GM12864 (cell line): ENCODE measurements around the gene TMEM62.
A peak's percentile ranks its signal among the peaks of the same experiment; 100 is the strongest.
"Not testable (repeated sequence)": the region's sequence is repeated elsewhere in the genome, so short reads cannot be mapped to it uniquely, and the experiment has no call there.

ENCODE experiments used
- DNase-seq: peaks from one replicate; pipeline ENCODE4 v3.0.0-alpha.2; 2011; ENCODE audit warnings: low read depth
- H3K4me3 ChIP-seq: 2 replicates; pipeline ENCODE4 v1.5.1; 2011; ENCODE audit warnings: mild to moderate bottlenecking, low read depth, low read length, control low read depth
- TF ChIP-seq, protein P1 (sequence below): IDR thresholded peaks from 2 replicates; pipeline ENCODE4 v1.5.1; 2011; ENCODE audit warnings: low read depth, mild to moderate bottlenecking, moderate library complexity, low read length, control low read depth, inconsistent platforms; ENCODE audit errors: missing control alignments

Gene TMEM62

DNA sequence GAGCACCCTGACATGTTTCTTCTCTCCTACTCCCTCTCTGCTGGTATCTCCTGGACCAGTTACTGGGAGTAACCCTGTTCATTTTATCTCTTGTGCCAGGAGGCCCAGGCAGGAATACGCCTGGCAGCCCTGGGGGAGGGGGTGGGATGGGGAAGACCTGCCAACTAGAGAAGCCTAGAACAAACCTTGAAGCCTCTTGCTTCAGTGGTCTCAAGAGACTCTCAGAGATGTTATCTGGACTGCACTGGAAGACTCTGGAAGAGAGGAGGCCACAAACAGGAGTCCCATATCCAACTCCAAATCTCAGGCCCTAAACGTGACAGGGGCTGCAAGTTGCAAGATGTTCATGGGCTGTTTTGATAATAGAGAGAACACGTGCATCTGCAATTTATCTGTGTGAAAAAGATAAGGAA is 87.6 kb downstream of the TMEM62 start, which contains the start of gene EPB42:
TSS of gene EPB42 (minus strand) at position 28 of the 413 bp plus-strand sequence. CDS start 193 bp downstream, outside the sequence.
- TF ChIP-seq, protein P1, sequence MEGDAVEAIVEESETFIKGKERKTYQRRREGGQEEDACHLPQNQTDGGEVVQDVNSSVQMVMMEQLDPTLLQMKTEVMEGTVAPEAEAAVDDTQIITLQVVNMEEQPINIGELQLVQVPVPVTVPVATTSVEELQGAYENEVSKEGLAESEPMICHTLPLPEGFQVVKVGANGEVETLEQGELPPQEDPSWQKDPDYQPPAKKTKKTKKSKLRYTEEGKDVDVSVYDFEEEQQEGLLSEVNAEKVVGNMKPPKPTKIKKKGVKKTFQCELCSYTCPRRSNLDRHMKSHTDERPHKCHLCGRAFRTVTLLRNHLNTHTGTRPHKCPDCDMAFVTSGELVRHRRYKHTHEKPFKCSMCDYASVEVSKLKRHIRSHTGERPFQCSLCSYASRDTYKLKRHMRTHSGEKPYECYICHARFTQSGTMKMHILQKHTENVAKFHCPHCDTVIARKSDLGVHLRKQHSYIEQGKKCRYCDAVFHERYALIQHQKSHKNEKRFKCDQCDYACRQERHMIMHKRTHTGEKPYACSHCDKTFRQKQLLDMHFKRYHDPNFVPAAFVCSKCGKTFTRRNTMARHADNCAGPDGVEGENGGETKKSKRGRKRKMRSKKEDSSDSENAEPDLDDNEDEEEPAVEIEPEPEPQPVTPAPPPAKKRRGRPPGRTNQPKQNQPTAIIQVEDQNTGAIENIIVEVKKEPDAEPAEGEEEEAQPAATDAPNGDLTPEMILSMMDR = no peak
- DNase-seq = no peak
- no peak within 1 kb of the TSS for H3K4me3 ChIP-seq

- TF ChIP-seq, protein P1 = no peak
- DNase-seq = no peak
- H3K4me3 ChIP-seq = no peak overlapping the region
Measured at GRCh38 chr15:43221422-43221821, 88.0 kb downstream of the TMEM62 start.

GRCh38 chr15:43225201-43225949 is 92.0 kb downstream of the TMEM62 start:
- peak; percentile 40 for DNase-seq
- H3K4me3 ChIP-seq = no peak overlapping the region
- TF ChIP-seq, protein P1 = peak; percentile 76

DNA sequence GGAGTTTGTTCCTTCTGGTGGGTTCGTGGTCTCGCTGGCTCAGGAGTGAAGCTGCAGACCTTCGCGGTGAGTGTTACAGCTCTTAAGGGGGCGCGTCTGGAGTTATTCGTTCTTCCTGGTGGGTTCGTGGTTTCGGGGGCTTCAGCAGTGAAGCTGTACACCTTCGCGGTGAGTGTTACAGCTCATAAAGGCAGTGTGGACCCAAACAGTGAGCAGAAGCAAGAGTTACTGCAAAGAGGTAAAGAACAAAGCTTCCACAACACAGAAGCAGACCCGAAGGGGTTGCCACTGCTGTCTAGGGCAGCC is 92.5 kb downstream of the TMEM62 start:
- H3K4me3 ChIP-seq, DNase-seq: not testable (repeated sequence)

GRCh38 chr15:43226436-43227305 is 93.3 kb downstream of the TMEM62 start:
- DNase-seq = no peak

DNA sequence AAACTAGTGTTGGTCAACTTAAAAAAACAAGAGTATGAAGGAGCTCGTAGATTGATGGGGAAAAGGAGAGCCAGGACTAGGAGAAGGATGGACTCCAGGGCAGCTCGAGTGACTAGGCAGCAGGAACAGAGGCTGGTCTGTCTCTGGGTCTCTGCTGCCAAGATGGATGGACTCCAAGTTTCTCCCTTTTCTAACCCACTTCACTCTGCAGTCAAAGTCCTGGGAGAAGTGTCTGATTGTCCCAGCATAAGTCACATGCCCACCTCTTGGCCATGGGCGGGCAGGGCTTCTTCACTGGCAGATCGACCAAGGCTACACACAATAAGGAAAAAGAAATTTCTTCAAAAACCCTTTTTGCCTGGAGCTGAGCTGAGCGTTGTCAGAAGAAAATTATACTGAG is 96.6 kb downstream of the TMEM62 start:
- H3K4me3 ChIP-seq = no peak overlapping the region
- DNase-seq = no peak
- TF ChIP-seq, protein P1 = no peak

More at GRCh38 chr15:43226436-43227305, 93.3 kb downstream of the TMEM62 start:
- TF ChIP-seq, protein P1 = no peak
- no peak overlapping the region for H3K4me3 ChIP-seq

DNA sequence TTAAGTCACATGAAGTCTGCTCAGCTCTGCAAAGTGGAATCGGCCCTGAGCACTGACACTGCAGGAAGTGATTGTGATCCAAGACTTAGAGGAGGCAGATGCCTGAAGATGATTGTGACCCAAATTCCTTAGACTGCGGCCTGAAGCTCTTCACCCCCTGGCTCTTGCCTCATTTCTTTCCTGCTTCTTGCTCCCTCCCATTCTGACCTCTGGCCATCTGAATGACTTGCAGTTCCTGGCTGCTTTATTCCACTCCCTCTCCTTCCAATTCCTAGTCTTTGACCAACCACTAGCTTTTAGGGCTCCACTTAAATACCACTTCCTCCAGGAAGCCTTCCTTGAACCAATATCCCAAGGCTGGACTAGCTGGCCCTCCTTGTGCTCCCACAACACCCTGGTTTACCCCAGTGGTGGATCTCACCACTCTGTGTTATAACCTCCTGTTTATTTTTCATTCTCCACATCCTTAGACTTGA is 97.3 kb downstream of the TMEM62 start:
- H3K4me3 ChIP-seq = no peak overlapping the region
- no peak for DNase-seq
- TF ChIP-seq, protein P1 = no peak
